HepG2 (cell line): ENCODE measurements around the gene ZBTB47. TPM values are rescaled to one million over a fixed set of nuclear protein-coding genes. Genes with fewer than 3 reads are reported as not detected.

Experiments used
- ARID2 ChIP-seq: sonication (generic); formaldehyde crosslinking; IDR thresholded peaks from 2 replicates; pipeline ENCODE4 v1.8.1; 2022; ENCODE audit warnings: mild to moderate bottlenecking, missing genetic modification reagents, borderline replicate concordance
- GABPB1 ChIP-seq: IDR thresholded peaks from 2 replicates; pipeline ENCODE4 v1.6.1; 2016; ENCODE audit warnings: mild to moderate bottlenecking, missing genetic modification reagents, moderate library complexity, missing compliant biosample characterization
- HCFC1 ChIP-seq: fragments of 150-350 bp; IDR thresholded peaks from 2 replicates; pipeline ENCODE4 v1.6.1; 2014; ENCODE audit warnings: low read depth, low read length
- JARID2 ChIP-seq: sonication (generic); formaldehyde crosslinking; IDR thresholded peaks from 2 replicates; pipeline ENCODE4 v1.8.1; 2023; ENCODE audit warnings: missing genetic modification reagents, inconsistent platforms; ENCODE audit not compliant: insufficient replicate concordance
- MTF1 ChIP-seq: sonication (generic); formaldehyde crosslinking; IDR thresholded peaks from 2 replicates; pipeline ENCODE4 v1.5.0; 2020; ENCODE audit warnings: missing genetic modification reagents
- NR2F1 ChIP-seq, 2 experiments: fragments of 450-650 bp in 1 of 2; formaldehyde crosslinking in 1 of 2; IDR thresholded peaks; 2 replicates each; pipeline versions ENCODE4 v1.5.0 to v1.6.1; 2016 to 2020; ENCODE audit warnings: mild to moderate bottlenecking in 1 of 2, missing compliant biosample characterization in 1 of 2, missing genetic modification reagents in 1 of 2, moderate library complexity in 1 of 2
- SMYD3 ChIP-seq: sonication (generic); formaldehyde crosslinking; IDR thresholded peaks from 2 replicates; pipeline ENCODE4 v1.8.1; 2023; ENCODE audit warnings: mild to moderate bottlenecking, missing genetic modification reagents
- SNRNP70 ChIP-seq: fragments of 200-400 bp; formaldehyde crosslinking; IDR thresholded peaks from 2 replicates; pipeline ENCODE4 v1.6.1; 2017; ENCODE audit warnings: mild to moderate bottlenecking, low read depth, low read length, moderate library complexity
- ZNF138 ChIP-seq: sonication (generic); formaldehyde crosslinking; IDR thresholded peaks from 2 replicates; pipeline ENCODE4 v1.5.0; 2020; ENCODE audit warnings: mild to moderate bottlenecking, low read depth, missing genetic modification reagents
- ZNF225 ChIP-seq: sonication (generic); formaldehyde crosslinking; IDR thresholded peaks from 2 replicates; pipeline ENCODE4 v1.4.0; 2020; ENCODE audit warnings: mild to moderate bottlenecking, missing genetic modification reagents
- ZNF496 ChIP-seq: sonication (generic); formaldehyde crosslinking; IDR thresholded peaks from 2 replicates; pipeline ENCODE4 v1.8.1; 2023; ENCODE audit warnings: mild to moderate bottlenecking, moderate library complexity, missing genetic modification reagents; ENCODE audit not compliant: insufficient replicate concordance
- ZNF790 ChIP-seq: sonication (generic); formaldehyde crosslinking; IDR thresholded peaks from 2 replicates; pipeline ENCODE4 v1.8.0; 2022; ENCODE audit warnings: missing genetic modification reagents, mild to moderate bottlenecking, borderline replicate concordance
- polyA plus RNA-seq, 8 experiments: library from polyadenylated mRNA; depleted of rRNA in 3 of 8; stranded (reverse) in 7 of 8; unstranded in 1 of 8; fragments of >200 nt; fragmentation: Illumina TruSeq in 4 of 8; extraction: Trizol in 4 of 8; gene quantifications; 2 replicates each; pipeline versions ENCODE4 v1.2.1 to v1.2.3, GENCODE V29; 2011 to 2016; ENCODE audit warnings: low read depth in 4 of 8, missing spikeins in 1 of 8, mixed read lengths in 1 of 8; ENCODE audit not compliant: insufficient read depth in 1 of 8
- total RNA-seq, 5 experiments: library from RNA; depleted of rRNA; stranded (reverse); fragments of >200 nt; fragmentation: Illumina TruSeq; extraction: Trizol; gene quantifications; 2 replicates each; pipeline ENCODE4 v1.2.3, GENCODE V29; 2016; ENCODE audit warnings: low read depth in 1 of 5
- TF ChIP-seq, protein P1 (sequence below): sonication (generic); formaldehyde crosslinking; IDR thresholded peaks from 2 replicates; pipeline ENCODE4; 2020; ENCODE audit warnings: missing genetic modification reagents, mild to moderate bottlenecking, borderline replicate concordance
- TF ChIP-seq, protein P2 (sequence below): sonication (generic); formaldehyde crosslinking; conservative IDR thresholded peaks from 2 replicates; pipeline ENCODE4 v1.4.0; 2020; ENCODE audit warnings: missing genetic modification reagents
- TF ChIP-seq, protein P3 (sequence below): sonication (generic); formaldehyde crosslinking; IDR thresholded peaks from 2 replicates; pipeline ENCODE4 v1.4.0; 2020; ENCODE audit warnings: mild to moderate bottlenecking, missing genetic modification reagents, borderline replicate concordance
- TF ChIP-seq, protein P4 (sequence below): sonication (generic); formaldehyde crosslinking; IDR thresholded peaks from 2 replicates; pipeline ENCODE4 v1.4.0; 2020; ENCODE audit warnings: mild to moderate bottlenecking, low read depth, missing genetic modification reagents

Gene ZBTB47
- total and polyA plus RNA-seq, 2 of the 13 experiments (the other 11 are each of a cell fraction or from before 2014, with no cell fraction given): 1.5 to 3.1 TPM

DNA sequence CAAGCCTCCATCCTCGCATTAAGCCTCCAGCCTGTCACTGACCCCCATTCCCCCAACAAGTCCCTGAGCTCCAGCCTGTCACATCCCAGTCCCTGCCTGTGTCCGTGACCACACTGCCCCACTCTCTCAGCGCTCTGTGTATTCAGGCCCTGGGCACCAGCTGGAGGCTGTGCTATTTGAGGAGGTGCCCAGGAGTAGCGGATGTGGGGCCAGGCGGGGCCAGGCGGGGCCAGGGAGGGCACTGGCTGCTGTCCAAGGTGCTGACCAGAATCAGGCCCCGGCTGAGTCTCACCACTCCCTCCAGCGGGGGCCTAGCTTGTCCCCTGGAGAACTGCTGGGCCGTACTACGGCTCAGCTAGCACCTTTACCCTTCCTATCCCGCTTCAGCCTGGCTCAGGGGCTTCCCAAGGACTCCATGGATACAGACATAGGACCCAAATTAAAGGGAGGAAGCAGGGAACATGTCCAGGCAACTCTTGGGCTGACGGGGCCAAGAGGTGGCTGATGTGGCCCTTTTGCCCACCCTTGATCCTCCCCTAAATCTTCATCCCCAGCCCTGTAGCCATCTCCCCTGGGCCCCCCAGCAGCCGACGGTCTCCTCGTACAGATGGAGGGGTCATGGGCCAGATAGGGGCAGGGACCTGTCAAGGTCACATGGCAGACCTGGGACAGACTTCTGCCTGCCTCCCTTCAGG lies 48.0 kb downstream of the ZBTB47 start (continued):
- TF ChIP-seq JARID2 (CRISPR knock-in tag) (no peak), HCFC1 (no peak), SMYD3 (peak; percentile 49; the same call in 1 of the 2 replicates), ZNF496 (no peak), ARID2 (CRISPR knock-in tag) (0 out of 2 replicates have a peak, but pooled peaks have one; percentile 46), ZNF138 (CRISPR knock-in tag) (peak; percentile 83; the same call in 1 of the 2 replicates), ZNF225 (peak; percentile 71; the same call in 1 of the 2 replicates), ZNF790 (CRISPR knock-in tag) (peak; percentile 93; the same call in 1 of the 2 replicates), SNRNP70 (no peak), GABPB1 (CRISPR knock-in tag) (peak; percentile 68), NR2F1 (CRISPR knock-in tag; IDR thresholded peaks at IDR 0.05) (peak in 1 of 2 experiments; percentile 53; a peak in 1 of 4 replicates), MTF1 (CRISPR knock-in tag) (peak; percentile 59; the same call in 1 of the 2 replicates)
- TF ChIP-seq, protein P1, sequence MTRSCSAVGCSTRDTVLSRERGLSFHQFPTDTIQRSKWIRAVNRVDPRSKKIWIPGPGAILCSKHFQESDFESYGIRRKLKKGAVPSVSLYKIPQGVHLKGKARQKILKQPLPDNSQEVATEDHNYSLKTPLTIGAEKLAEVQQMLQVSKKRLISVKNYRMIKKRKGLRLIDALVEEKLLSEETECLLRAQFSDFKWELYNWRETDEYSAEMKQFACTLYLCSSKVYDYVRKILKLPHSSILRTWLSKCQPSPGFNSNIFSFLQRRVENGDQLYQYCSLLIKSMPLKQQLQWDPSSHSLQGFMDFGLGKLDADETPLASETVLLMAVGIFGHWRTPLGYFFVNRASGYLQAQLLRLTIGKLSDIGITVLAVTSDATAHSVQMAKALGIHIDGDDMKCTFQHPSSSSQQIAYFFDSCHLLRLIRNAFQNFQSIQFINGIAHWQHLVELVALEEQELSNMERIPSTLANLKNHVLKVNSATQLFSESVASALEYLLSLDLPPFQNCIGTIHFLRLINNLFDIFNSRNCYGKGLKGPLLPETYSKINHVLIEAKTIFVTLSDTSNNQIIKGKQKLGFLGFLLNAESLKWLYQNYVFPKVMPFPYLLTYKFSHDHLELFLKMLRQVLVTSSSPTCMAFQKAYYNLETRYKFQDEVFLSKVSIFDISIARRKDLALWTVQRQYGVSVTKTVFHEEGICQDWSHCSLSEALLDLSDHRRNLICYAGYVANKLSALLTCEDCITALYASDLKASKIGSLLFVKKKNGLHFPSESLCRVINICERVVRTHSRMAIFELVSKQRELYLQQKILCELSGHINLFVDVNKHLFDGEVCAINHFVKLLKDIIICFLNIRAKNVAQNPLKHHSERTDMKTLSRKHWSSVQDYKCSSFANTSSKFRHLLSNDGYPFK: peak; percentile 31; the same call in 1 of the 2 replicates
- TF ChIP-seq, protein P2, sequence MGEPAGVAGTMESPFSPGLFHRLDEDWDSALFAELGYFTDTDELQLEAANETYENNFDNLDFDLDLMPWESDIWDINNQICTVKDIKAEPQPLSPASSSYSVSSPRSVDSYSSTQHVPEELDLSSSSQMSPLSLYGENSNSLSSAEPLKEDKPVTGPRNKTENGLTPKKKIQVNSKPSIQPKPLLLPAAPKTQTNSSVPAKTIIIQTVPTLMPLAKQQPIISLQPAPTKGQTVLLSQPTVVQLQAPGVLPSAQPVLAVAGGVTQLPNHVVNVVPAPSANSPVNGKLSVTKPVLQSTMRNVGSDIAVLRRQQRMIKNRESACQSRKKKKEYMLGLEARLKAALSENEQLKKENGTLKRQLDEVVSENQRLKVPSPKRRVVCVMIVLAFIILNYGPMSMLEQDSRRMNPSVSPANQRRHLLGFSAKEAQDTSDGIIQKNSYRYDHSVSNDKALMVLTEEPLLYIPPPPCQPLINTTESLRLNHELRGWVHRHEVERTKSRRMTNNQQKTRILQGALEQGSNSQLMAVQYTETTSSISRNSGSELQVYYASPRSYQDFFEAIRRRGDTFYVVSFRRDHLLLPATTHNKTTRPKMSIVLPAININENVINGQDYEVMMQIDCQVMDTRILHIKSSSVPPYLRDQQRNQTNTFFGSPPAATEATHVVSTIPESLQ (CRISPR knock-in tag): 0 out of 2 replicates have a peak, but pooled peaks have one; percentile 89
- TF ChIP-seq, protein P3, sequence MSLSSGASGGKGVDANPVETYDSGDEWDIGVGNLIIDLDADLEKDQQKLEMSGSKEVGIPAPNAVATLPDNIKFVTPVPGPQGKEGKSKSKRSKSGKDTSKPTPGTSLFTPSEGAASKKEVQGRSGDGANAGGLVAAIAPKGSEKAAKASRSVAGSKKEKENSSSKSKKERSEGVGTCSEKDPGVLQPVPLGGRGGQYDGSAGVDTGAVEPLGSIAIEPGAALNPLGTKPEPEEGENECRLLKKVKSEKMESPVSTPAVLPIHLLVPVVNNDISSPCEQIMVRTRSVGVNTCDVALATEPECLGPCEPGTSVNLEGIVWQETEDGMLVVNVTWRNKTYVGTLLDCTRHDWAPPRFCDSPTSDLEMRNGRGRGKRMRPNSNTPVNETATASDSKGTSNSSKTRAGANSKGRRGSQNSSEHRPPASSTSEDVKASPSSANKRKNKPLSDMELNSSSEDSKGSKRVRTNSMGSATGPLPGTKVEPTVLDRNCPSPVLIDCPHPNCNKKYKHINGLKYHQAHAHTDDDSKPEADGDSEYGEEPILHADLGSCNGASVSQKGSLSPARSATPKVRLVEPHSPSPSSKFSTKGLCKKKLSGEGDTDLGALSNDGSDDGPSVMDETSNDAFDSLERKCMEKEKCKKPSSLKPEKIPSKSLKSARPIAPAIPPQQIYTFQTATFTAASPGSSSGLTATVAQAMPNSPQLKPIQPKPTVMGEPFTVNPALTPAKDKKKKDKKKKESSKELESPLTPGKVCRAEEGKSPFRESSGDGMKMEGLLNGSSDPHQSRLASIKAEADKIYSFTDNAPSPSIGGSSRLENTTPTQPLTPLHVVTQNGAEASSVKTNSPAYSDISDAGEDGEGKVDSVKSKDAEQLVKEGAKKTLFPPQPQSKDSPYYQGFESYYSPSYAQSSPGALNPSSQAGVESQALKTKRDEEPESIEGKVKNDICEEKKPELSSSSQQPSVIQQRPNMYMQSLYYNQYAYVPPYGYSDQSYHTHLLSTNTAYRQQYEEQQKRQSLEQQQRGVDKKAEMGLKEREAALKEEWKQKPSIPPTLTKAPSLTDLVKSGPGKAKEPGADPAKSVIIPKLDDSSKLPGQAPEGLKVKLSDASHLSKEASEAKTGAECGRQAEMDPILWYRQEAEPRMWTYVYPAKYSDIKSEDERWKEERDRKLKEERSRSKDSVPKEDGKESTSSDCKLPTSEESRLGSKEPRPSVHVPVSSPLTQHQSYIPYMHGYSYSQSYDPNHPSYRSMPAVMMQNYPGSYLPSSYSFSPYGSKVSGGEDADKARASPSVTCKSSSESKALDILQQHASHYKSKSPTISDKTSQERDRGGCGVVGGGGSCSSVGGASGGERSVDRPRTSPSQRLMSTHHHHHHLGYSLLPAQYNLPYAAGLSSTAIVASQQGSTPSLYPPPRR: 0 out of 2 replicates have a peak, but pooled peaks have one; percentile 24
- TF ChIP-seq, protein P4, sequence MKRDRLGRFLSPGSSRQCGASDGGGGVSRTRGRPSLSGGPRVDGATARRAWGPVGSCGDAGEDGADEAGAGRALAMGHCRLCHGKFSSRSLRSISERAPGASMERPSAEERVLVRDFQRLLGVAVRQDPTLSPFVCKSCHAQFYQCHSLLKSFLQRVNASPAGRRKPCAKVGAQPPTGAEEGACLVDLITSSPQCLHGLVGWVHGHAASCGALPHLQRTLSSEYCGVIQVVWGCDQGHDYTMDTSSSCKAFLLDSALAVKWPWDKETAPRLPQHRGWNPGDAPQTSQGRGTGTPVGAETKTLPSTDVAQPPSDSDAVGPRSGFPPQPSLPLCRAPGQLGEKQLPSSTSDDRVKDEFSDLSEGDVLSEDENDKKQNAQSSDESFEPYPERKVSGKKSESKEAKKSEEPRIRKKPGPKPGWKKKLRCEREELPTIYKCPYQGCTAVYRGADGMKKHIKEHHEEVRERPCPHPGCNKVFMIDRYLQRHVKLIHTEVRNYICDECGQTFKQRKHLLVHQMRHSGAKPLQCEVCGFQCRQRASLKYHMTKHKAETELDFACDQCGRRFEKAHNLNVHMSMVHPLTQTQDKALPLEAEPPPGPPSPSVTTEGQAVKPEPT (CRISPR knock-in tag): 0 out of 2 replicates have a peak, but pooled peaks have one; percentile 31
